NCI-H1092 (cell line): Measurements from ENCODE around the gene GALNT9.

Source experiments
- DNase-seq: peaks from one replicate; lab custom pipeline; 2025; lab: John Stamatoyannopoulos, UW

GALNT9 gene

DNA sequence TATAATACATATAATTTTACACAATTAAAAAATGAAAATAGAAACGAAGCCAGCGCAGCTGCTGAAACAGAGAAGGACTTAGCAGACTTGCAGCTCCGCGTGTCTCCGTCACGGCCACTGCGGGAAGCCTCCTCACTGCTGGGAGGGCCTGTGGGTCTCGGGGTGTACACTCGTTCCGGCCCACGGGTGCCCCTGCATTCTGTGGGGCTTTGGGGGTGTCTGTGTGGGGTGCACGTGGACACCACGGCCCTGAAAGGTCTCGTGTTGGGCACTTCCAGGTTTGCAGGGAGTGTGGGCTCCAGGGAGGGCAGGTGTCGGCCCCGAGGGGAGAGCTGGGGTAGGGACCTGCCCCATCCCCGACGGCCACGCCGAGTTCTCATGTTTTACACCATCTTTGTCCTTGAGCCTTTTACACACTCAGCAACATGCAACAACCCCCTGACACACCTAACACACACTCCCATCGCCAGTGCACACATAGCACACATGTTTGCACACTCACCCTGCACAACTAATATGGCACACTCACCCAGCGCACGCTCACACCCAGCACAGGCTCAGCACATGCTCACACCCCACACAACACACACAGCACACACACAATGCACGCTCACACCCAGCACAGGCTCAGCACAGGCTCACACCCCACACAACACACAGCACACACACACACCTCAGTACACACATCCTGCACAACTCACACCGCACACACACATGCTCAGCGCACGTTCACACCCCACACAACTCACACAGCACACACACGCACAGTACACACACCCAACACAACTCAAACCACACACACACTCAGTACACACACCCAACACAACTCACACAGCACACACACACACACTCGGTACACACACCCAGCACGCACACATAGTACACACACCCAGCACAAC, 148.5 kb downstream of the GALNT9 start:
- DNase-seq, result no peak

DNA sequence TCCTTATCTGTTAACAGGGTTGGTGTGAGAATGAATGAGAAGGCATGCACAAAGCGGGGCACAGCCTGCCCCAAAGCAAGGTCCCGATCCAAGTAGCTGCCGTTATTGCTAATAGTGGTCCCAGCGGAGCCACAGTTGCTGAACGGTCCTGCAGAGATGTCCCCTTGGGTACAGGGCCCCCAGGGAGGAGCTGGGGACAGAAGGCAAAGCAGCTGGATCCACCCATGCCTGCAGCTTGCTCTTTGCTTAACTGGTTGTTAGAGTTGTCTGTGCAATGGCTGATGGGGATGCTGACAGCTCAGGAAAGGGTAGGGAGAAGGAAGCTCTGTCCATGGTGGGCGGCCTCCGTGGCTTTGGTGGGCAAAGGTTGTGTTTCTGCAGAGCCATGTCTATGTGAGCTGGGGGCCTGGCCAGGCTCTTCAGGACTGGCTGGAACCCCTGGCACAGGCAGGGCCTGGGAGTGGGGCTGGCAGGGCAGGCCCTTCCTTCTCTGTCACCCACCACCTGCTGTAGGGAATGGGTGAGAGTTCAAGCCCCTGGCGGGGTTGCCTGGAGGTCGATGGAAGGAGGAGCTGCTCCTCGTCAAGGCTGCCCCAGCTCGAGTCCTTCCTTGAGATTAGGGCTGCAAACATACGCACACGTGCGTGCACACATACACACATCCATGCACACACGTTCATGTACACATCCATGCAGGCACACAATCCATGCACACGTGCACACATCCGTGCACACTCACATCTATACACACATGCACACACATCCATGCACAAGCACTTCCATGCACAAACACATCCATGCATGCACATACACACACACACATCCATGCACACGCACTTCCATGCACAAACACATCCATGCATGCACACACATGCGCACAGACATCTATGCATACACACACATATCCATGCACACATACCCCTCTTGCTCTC, 149.7 kb downstream of the GALNT9 start:
- no peak for DNase-seq

DNA sequence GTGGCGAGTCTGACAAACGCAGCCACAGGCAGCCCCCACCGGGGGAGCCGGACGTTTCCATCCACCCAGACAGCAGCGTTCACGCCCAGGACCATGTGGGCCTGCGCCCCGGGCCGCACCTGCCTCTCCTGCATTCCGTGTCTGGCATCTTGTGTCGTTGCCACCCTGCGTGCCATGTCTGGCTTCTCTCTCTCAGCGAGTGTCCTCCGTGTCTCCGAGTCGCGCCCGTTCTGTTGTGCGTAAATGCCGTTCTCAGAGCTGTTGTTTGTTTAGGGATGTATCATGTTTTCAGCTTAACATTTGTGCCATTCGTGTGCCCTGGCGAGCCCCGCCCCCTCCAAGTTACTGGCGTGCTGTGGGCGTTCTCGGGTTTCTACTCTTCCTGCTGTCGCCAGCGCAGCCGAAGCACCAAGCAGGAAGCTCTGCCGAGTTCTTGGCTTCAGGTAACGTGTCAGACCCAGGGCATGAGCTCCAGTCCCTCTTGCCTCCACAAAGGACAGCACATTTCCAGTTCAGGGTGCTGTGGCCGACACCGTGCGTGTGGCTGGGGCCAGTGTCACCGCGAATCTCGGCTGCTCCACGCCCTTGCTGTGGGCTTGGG, 150.5 kb downstream of the GALNT9 start:
- DNase-seq, result no peak

DNA sequence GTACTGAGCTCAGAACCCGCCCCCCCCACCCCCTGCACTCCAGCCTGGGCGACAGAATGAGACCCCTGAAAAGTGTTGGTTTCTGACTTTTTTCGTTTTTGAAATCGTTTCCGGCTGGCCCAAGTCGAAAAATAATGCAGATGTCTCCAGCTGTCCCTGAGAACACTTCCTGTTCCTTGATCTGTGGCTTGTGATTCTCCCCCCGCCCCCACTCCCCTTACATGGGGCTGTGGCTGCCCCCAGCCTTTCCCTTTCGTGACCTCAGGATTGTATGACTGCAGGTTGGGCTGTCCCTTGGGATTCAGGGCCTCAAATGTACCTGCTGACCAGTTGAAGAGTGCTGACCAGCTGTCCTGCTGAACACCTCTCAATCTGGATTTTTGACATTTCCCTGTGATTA, 151.1 kb downstream of the GALNT9 start:
- DNase-seq, result no peak

DNA sequence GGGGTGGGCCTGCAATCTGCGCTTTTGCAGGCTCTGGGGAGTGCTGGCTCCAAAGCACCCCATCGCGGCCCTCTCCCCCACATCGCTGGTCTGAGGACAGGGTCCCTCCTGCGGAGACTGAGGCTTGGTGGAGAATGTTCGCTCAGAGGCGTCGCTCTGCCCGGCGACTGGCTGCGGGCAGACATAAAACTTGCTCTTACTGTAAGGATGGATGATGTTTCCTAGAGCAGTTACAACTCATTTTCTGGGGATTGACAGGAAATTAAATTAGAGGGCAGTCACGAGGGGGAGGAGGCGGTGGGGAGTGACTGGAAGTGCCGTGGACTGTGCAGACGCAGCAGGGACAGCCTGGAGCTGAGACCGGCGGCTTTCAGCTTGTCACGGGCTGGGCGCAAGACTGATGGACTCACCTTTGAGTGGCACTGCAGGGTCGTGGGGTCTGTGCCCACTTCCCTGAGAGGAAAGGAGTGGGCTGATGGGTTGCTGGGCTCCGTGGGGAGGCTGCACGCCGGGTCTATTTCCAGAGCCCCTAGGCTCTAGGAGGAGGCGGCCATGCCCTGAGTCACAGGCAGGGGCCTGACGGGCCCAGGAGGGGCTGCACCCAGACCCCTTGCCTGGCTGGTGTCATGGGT, 152.4 kb downstream of the GALNT9 start:
- no peak for DNase-seq

DNA sequence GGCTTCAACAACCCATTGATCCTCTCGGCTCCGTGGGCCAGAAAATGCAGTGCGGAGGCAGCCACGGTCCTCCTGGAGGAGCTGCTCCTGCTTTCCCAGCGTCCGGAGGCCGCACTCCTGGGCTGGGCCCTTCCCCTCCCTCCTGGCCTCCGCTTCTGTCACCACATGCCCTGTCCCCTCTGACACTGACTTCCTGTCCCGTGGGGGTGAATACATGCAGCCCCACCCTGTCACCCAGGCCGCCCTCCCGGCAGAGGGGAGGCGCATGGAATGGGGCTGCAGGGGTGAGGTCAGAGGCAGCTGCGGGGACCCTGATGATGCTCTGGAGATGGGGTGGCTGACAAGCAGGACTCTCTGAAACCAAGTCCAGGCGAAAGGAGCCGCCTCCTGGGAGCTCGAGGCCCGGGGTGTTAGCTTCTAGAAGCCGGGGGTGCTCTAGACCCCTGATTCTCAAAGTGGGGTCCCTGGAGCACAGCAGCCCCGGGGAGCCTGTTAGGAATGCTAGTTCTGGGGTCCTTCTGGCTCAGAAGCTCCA, 152.9 kb downstream of the GALNT9 start:
- no peak for DNase-seq

DNA sequence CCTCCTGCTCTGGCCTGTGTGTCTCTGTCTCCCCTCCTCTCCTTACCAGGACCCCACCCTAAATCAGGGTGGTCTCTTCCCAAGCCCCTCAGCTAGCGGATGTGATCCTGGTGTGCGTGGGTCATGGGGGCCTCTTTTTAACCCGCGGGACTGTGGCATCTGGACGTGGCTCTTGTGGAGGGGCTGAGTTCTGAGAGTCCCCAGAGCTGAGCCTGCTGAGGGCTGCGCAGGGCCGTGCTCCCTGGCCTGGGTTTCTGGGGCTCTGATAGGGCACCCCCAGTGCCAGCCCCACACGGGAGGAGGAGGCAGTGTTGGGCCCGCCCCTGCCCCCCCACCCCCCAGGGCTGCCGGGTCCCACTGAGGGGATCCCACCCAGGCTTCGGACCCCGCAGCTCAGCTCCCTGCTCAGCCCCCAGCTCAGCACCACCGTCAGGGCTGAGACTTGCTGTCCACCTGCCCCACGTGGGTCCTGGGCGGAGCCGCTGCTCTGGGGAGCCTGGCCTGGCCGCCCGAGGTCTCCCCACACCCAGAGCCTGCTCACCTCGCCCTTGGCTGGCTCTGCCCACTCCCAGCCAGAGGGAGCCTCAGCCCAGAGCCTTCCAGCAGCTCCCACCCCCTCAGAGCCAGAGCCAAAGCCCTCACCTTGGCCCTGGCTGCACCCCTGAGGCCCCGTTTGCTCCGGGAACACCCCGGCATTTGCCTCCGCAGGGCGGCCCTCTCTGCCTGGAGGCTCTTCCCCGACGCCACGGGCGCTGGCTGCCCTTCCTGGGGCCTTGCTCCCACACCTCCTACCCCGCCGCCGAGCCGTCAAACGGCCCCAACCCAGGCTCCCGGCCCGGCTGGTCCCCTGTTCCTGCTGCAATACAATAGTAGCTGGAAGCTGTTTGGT, 153.6 kb downstream of the GALNT9 start:
- DNase-seq, result no peak

DNA sequence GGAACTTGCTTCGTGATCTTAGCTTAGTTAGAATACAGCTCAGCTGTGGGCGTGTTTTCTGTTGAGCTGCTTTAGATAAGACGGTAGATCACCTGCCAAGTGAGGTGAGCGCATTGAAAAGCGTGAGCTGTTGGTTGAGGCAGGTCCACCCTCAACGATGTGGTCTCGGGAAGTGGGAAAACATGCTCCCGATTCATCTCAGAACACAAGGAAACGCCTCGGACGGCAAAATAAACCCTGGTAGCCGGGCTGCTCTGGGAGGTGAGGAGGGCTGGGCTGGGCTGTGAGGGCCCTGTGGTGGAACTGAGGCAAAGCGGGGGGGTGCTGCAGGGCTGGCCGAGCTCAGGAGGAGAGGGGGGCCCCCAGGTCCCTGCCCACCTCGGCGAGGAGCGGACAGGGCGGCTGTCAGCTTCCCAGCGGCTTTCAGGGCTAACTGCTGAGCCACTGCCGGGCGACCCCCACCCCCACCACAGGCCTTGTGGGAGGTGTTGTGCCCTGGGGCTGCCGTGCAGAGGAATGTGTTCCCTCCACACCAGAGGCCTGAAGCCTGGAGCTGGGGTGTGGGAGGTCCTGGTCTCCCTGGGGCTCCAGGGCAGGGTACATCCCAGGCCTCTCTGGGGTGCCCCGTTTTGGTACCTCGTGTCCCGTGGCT, 154.4 kb downstream of the GALNT9 start:
- DNase-seq, result no peak

DNA sequence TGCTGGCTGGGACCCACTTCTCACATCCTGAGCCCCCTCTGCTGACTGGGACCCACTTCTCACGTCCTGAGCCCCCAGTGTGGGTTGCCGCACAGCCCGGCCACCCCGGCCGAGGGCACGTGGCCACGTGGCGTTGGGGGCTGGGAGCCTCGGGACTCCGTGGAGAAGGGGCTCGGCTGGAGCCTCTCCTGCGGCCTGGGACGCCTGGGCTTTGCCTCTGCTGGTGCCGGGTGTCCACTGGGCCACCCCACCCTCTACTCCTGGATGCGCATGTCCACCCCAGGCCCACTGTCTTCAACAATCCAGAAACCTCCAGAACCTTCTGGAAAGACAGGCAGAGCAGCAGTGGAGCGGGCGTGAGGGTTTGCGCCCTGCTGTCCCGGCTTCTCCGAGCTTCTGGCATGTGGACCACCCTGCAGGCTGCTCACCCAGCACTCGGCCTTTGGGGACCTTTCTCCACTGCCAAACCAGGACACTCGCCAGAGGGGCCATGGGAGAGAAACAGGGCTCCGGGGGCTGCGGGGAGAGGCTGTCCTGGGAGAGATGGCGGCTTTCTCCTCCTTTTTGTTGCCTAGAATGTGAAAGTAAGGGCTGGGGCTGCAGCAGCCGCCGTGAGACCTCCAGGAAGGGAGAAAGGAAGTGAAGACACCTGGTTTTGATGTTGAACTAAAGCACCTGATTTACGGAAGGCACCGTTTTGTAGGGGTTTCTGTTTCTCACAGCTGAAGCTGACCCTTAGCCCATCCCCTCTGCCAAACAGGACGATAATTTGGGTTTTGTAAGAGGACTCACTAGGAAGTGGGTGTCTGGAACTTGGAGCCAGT, 155.2 kb downstream of the GALNT9 start:
- DNase-seq, result no peak

DNA sequence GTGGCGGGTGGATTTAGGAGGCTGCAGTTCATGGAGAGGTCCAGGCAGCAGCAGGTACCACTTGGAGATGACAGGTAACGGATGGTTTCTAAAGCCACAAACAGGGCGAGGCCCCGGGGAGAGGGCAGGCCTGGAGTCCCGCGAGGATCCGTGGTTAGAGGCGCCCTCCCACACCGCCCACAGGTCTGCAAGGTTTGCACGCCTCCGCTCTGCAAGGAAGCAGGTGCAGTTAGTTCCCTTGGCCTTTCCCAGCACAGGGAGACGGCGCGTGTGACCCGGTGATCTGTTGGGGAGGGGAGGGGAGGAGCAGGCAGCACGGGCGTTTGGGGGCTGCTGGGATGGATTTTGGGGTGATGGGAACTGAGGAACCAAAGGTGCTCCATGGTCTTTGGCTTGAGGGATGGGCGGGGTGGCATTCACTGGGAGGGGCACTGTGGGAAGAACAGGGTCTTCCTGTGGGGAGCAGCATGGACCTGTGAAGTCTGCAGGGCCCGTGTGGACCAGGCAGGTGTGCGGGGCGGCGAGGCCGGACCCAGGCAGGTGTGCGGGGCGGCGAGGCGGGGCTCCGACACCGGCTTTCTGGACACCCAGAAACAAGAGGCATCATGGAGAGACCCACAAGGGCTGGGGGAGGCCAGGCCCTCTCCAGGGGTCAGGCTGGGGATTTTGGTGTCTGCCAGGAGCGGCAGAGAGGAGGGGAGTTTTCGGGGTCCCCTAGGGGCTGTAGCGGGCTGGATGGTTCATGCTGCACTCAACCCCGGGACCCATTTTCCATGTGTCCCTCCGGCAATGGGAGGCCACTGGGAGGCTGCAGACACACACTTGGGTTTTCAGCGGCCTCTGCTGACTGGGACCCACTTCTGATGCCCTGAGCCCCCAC, 156.0 kb downstream of the GALNT9 start:
- no peak for DNase-seq

DNA sequence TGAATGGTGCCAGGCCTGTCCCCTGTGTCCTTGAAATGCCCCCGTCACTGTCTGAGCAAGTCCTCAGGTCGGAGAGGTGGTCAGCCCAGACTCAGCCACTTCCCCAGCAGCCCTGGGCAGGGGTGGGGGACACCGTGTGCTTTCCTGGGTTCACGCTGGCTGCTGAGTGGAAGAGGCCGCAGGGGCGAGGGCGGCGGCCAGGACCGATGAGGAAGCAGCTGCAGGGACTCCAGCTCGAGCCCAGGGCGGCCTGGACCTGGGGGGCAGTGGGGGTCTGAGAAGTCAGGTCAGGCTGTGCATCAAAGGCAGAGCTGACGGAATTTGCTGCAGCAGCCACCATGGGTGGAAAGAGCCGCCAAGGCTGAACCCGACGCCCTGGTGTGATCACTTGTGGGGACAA, 156.8 kb downstream of the GALNT9 start:
- no peak for DNase-seq

DNA sequence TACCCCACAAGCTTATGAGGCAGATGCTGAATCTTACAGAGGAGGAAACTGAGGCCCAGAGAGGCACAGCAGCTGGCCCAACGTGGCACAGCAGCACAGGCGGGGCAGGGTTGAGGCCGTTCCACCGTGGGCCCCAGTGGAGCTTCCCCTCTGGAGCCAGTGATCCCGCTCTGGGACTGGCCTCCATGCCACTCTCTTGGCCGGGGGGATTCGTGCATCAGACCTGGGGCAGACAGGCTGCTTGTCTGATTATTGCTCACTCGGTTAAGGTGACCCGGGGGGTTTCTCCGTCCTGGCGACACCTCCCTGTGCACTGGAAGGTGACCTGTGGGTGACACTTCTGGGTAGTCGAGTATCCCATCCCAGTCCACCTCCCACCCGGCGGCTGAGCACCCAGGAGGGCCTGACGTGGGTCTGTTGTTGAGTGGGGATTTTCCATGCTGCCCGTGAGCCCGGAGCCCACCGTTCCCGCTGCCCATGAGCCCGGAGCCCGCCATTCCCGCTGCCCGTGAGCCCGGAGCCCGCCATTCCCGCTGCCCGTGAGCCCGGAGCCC, 157.3 kb downstream of the GALNT9 start:
- DNase-seq, result no peak

DNA sequence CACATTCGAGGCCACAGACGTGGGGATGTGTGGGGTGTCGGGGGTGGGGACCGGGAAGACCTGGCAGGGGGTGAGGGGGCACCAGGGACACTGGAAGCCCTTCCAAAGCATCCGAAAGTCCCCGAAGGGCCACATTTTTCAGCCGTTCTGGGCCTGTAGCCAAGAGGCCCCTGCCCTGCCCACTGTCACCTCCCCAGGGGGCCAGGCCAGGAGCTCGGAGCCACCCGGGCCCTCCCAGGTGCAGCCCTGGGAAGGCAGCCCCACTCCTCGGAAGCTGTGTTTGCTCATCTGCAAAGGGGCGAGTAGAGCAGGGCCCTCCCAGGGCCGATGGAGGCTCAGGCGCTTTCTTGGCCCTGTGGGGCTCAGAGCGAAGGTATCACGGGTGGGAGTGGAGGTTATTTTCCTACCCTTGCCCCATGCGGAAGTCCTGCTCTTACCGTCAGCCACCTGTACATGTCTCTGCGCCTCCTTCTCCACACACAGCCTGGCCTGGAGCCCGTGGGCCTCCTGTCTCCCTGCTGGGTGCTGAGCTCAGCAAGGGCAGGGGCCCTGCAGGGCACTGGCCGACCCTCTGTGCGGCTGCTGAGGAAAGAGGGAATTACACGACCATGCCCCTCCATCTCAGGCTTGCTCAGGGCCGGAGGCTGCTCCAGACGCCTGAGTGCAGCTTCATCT, 158.0 kb downstream of the GALNT9 start:
- no peak for DNase-seq

DNA sequence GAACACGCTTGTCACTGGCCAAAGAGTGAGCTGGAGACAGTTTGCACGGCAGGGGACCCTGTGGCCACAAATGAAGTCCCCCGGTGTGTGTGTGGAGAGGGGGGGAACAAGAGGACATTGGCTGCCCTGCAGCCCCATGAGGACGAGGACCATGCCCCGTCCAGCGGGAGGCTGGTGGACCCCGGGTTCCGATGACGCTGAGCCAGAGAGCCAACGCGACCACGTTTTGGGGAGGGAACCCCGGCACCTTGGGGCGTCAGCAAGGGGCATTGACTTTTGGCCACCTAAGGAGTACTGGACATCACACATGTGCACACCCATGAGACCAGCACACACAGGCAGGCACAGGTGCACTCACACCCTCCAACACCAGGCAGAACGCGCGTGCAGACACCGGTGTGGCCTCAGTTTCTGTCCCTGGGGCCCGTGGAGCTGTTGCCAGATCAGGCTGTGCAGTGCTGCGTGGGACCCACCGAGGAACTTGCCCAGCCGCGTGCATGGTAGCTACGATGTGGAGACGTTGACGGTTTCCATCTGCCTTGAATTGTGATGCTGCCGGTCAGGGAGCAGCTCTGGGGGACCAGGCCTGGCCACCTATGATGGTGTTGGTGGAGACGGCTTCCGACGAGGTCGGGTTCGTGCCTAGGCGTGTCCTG, 158.6 kb downstream of the GALNT9 start:
- DNase-seq, result no peak

DNA sequence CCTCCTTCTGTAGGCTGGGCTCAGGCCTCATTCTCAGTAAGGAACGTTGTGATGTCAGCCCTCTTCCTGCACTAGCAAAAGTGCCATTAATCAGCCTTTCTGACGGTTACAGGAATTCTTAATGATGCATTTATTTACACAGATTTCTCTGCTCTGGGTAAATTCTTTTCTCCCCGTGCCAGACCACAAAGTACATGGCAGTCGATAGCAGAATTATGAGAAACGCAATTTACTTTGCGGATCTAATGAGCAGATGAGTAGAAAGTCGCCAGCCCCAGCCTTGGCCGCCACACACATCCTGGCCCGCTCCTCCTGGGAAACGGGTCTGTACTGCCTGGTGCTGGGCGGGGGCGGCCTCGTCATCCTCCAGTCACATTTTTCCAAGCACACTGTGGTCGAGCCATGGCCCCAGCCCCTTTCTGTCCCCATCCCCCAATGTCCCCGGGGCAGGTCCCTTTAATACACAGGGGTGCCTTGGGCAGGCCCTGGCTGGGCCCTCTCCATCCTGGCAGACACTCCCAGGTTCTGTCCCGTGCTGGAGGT, 159.2 kb downstream of the GALNT9 start:
- DNase-seq, result no peak

DNA sequence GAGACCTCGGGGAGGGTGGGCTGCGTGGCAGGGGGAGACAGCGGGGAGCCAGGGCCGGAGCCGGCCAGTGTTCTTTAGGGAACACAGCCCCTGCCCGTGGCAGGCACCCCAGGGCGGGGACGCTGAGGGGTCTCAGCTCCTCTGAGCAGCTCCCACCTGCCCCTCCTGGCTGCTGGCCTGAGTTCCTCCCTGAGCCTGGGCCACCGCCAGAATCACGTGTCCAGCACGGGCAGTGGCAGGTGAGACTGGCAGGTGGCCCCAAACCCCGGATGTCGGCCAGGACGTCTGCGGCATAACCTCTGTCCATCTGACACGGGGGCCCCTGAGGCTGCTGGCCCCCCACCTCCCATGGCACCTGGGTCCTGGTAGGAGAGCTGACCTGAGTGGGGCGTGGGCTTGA, 160.0 kb downstream of the GALNT9 start:
- DNase-seq, result no peak
